Measurements from ENCODE around the gene PPP1R9A.

The PPP1R9A gene

DNA sequence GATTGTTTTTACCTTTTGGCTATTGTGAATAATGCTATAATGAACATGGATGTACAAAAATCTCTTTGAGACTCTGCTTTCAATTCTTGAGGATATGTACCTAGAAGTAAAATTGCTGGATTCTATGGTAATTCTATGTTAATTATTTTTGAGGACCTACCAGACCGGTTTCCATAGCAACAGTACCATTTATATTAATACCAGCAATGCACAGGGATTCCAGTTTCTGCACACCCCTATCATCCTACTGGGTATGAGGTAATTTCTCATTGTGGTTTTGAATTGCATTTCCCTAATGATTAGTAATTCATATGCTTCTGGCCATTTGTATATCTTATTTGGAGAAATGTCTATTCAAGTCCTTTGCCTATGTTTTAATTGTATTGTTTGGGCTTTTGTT, 9.9 kb upstream of the PPP1R9A start:
- ATAC-seq (replicated peaks; ENCODE audit: extremely low read depth, poor library complexity, severe bottlenecking) (no peak), DNase-seq (ENCODE audit: low spot score in 2 of 2) (no peak)
- Mint-ChIP-seq H3K9me3 (peaks cover 13% of the 10 kb centered on the region), H3K27me3 (no peaks in the 10 kb centered on the region), H3K27ac (ENCODE audit: low read depth) (no peak overlapping the region), H3K4me1 (no peaks in the 10 kb centered on the region), H3K4me3 (no peak overlapping the region), H3K36me3 (ENCODE audit: insufficient read depth) (no peaks in the 10 kb centered on the region)

DNA sequence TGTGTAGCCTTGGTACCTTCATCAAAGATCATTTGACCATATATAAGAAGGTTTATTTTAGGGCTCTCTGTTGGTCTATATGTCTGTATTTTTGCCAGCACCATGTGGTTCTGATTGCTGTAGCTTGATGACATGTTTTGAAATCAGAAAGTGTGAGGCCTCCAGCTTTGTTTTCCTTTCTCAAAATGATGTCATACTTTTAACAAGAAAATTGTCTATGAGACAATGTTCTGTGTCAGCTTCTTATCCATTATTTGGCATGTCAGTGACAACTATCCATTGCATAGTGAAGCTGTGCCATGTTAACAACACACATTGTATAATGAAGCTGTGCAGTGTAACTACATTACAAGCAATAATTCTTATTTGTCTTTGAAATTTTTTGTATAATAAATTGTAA, 9.1 kb upstream of the PPP1R9A start:
- no peak for DNase-seq (ENCODE audit: low spot score in 2 of 2)
- H3K36me3 Mint-ChIP-seq (ENCODE audit: insufficient read depth) = no peaks in the 10 kb centered on the region
- peaks cover 7% of the 10 kb centered on the region for H3K9me3 Mint-ChIP-seq
- no peak overlapping the region for H3K27ac Mint-ChIP-seq (ENCODE audit: low read depth)
- no peaks in the 10 kb centered on the region for H3K4me1 Mint-ChIP-seq
- H3K4me3 Mint-ChIP-seq = no peak overlapping the region
- ATAC-seq (replicated peaks; ENCODE audit: extremely low read depth, poor library complexity, severe bottlenecking) = no peak
- H3K27me3 Mint-ChIP-seq = no peaks in the 10 kb centered on the region

DNA sequence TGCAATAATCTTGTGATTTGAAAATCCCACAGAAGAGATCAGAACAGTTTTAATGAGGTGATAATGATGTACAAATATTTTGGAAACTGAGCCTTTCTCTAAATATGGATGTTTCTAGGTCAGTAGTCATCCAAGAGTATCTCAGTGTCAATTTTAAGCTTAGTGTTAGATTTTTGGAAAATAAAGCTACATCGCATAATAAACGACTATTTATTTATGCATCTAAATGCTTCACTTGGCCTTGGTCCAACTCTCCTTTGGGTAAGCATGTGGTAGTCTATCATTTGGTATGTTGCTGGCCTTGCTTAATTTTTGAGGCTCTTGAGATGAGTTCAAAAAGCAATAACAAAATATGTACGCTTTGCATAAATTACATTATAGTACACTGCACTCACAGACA, 5.4 kb upstream of the PPP1R9A start:
- no peaks in the 10 kb centered on the region for H3K36me3 Mint-ChIP-seq (ENCODE audit: insufficient read depth)
- DNase-seq (ENCODE audit: low spot score in 2 of 2) (no peak), ATAC-seq (replicated peaks; ENCODE audit: extremely low read depth, poor library complexity, severe bottlenecking) (no peak)
- no peak overlapping the region for H3K27ac Mint-ChIP-seq (ENCODE audit: low read depth)
- H3K9me3 Mint-ChIP-seq = peaks cover 7% of the 10 kb centered on the region
- H3K27me3 Mint-ChIP-seq = peaks cover 9% of the 10 kb centered on the region
- no peak overlapping the region for H3K4me3 Mint-ChIP-seq
- no peaks in the 10 kb centered on the region for H3K4me1 Mint-ChIP-seq

DNA sequence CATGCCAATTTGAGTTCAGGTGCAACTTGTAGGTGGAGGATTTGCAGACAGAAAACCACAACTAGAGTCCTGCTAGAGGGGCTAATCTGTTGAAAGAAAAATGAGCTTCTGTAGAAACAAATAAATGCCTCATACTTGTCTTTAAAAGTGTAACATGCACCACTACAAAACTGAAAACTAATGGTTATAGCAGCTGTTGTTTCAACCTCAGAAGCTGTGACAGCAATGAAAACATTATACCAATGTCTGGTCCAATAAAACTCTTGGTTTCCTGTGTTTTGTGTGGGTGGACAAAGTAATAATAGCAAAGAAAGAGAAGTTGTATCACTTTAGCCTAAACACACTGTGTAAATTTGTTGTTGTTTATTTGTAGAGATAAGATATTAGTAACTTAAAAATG, 3.4 kb upstream of the PPP1R9A start:
- DNase-seq (ENCODE audit: low spot score in 2 of 2) (no peak), ATAC-seq (replicated peaks; ENCODE audit: extremely low read depth, poor library complexity, severe bottlenecking) (no peak)
- Mint-ChIP-seq H3K4me1 (no peaks in the 10 kb centered on the region), H3K36me3 (ENCODE audit: insufficient read depth) (no peaks in the 10 kb centered on the region), H3K4me3 (no peak overlapping the region), H3K9me3 (peaks cover 7% of the 10 kb centered on the region), H3K27ac (ENCODE audit: low read depth) (no peak overlapping the region), H3K27me3 (peaks cover 19% of the 10 kb centered on the region)

DNA sequence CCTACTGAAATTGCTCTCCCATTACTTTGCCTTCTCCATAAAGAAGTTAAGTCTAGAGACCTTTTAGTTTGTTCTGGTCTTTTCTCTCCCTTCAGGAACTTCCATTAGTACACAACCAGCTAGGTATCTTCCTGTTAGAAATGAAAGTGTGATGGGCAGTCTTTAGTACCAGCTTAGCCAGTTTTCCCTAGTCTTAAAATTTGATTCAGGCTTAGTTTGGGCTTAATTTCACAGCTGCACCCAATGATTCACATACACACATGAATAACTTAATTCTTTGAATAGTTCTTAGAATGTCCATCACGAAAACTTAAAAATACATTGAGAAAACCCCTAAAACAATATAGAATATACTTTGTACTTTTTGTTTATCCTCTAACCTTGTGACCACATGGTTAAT, 2.4 kb upstream of the PPP1R9A start:
- no peak overlapping the region for H3K4me3 Mint-ChIP-seq
- H3K36me3 Mint-ChIP-seq (ENCODE audit: insufficient read depth) = no peaks in the 10 kb centered on the region
- DNase-seq (ENCODE audit: low spot score in 2 of 2) (no peak), ATAC-seq (replicated peaks; ENCODE audit: extremely low read depth, poor library complexity, severe bottlenecking) (no peak)
- H3K9me3 Mint-ChIP-seq = peaks cover 7% of the 10 kb centered on the region
- H3K27ac Mint-ChIP-seq (ENCODE audit: low read depth) = no peak overlapping the region
- H3K27me3 Mint-ChIP-seq = peaks cover 30% of the 10 kb centered on the region
- no peaks in the 10 kb centered on the region for H3K4me1 Mint-ChIP-seq

DNA sequence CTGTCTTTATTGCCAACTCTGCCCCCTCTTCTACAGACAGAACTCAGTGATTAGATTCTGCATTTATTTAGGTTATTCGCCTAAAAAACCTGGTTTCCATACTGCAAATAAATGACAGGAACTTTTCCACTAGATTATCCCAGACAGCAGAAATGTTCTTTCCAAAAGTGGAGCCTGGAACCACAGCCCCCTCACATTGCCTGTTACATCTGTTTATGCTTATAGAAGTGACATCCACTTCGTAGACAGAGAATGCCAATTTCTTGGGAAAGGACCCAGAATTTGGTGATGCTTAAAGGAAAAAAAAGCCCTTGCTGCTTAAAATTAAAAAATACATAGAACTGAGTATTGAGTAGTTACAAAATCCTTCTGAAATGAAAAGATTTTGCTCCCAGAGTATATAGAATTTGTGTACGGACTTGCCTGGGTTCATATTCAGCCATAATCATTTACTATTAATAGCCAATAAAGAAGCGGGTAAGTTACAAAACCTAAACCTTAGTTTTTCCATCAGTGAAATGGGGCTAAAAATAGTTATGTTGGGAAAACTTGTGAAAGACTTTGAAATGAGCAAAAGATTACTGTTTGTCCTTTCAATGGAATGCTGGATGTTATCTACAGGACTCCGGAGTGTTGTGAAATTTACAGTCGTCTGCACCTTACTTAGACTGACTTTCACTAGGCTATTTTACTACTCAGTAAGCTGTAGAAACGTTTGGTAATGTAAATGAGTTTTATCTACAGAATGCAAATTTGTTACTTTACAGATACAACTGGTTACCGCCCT, 1.1 kb upstream of the PPP1R9A start:
- Mint-ChIP-seq H3K4me3 (no peak overlapping the region), H3K9me3 (no peaks in the 10 kb centered on the region), H3K27ac (ENCODE audit: low read depth) (no peak overlapping the region), H3K27me3 (peaks cover 42% of the 10 kb centered on the region), H3K36me3 (ENCODE audit: insufficient read depth) (no peaks in the 10 kb centered on the region), H3K4me1 (no peaks in the 10 kb centered on the region)
- DNase-seq (ENCODE audit: low spot score in 2 of 2) (no peak), ATAC-seq (replicated peaks; ENCODE audit: extremely low read depth, poor library complexity, severe bottlenecking) (no peak)

DNA sequence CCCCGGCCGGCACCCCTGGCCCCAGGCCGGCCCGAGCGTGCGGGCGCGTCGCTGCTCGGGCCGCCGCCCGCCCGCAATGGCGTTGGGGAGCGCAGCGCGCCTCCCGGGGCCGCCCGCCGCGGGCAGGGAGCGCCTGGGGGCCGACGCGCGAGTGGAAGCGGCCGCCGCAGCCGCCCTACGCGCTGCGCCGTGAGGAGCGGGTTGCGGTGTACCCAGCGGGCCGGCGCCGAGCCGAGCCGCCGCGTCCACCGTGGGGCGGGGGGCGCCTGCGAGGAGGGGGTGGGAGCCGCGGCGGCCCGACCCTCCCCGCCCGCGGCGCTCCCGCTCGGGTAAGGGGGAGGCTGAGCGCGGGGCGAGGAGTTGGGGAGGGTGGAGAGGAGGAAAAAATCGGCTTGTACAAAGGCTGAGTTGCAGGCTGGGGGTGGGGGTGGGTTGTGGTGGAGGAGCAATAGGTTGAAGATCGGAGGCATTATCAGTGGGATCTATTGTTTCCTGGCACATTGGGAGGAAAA, 473 bp downstream of the PPP1R9A start:
- Mint-ChIP-seq H3K4me3 (peak overlapping the region; percentile 23), H3K4me1 (no peaks in the 10 kb centered on the region), H3K9me3 (no peaks in the 10 kb centered on the region), H3K27ac (ENCODE audit: low read depth) (no peak overlapping the region), H3K36me3 (ENCODE audit: insufficient read depth) (no peaks in the 10 kb centered on the region), H3K27me3 (peaks cover 42% of the 10 kb centered on the region)
- no peak for ATAC-seq (replicated peaks; ENCODE audit: extremely low read depth, poor library complexity, severe bottlenecking)
- no peak for DNase-seq (ENCODE audit: low spot score in 2 of 2)

DNA sequence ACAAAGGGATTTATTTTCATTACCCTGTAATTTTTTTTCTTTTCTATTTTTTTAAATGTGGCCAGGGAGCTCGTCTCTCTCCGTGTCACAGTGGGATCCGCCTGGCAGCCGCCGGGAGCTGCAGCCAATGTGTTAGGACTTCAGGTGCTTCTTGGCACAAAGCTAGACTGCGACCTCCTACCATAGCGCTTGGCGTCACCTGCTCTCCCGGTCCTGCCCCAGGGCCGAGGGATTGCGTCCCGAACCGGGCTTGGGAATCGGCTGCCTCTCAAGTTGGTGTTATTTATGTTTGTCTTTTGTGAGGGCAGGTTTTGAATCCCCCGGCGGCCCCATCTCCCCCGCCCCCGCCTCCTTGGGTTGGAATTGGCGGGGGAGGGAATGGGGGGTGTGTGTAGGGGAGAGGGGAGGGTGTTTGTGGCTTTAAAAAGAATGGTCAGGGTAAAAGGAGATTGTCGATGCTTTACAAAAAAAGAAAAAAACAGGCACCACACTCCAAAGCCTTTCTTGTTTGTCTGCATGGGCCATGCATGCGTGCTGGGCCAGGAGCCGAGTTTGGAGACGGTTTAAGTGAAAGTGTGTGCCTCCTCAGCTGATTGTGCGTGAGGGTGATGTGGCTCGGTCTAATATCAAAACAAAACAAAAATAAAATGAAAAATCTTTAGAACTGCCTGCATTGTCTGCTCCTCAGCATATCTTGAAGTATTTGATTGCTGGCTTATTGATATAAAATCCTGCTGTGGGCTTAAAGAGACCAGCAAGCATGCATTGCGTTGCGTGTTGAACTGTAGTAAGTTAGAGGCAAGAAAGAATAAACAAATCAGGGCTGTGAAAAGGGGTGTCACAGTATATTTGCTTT, 1.2 kb downstream of the PPP1R9A start:
- Mint-ChIP-seq H3K4me1 (no peaks in the 10 kb centered on the region), H3K27me3 (peaks cover 42% of the 10 kb centered on the region), H3K9me3 (no peaks in the 10 kb centered on the region), H3K4me3 (peak overlapping the region; percentile 23), H3K27ac (ENCODE audit: low read depth) (no peak overlapping the region), H3K36me3 (ENCODE audit: insufficient read depth) (no peaks in the 10 kb centered on the region)
- no peak for ATAC-seq (replicated peaks; ENCODE audit: extremely low read depth, poor library complexity, severe bottlenecking)
- DNase-seq (ENCODE audit: low spot score in 2 of 2) = no peak

DNA sequence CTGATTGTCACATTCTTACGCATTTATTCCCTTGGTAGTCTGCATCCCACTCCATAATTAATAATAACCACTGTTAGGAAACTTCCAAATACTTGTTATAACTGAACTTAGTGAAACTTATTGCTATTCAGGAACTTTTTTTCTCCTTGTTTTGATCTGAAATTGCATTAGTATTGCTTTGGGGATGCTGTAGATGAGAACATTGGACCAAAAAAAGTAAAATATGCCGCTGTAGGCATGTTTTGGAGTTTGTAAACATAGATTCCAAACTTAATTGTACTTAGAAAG, 1.7 kb downstream of the PPP1R9A start:
- no peak for DNase-seq (ENCODE audit: low spot score in 2 of 2)

DNA sequence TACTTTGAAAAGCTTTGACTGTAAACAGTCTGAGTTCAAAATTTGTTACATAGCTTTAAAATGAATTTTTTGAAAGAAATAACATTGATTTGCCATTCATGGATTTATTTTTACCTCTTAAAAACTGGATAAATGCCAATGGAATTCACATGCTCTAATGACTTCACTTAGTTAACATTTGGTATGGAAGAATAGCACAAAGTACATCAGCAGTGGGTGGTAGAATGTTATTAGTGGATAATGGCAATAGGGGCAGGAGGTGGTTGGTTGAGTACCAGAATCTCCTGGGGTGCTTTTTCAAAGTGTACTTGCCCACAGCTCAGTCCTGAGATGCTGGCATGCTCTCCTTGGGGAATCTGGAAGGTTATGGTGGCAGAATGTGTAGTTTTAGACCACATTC, 4.7 kb downstream of the PPP1R9A start:
- H3K4me3 Mint-ChIP-seq = no peak overlapping the region

More for the DNA sequence above, 1.7 kb downstream of the PPP1R9A start:
- no peaks in the 10 kb centered on the region for H3K36me3 Mint-ChIP-seq (ENCODE audit: insufficient read depth)
- H3K4me1 Mint-ChIP-seq = no peaks in the 10 kb centered on the region
- H3K9me3 Mint-ChIP-seq = no peaks in the 10 kb centered on the region
- no peak overlapping the region for H3K4me3 Mint-ChIP-seq
- ATAC-seq (replicated peaks; ENCODE audit: extremely low read depth, poor library complexity, severe bottlenecking) = no peak
- no peak overlapping the region for H3K27ac Mint-ChIP-seq (ENCODE audit: low read depth)
- H3K27me3 Mint-ChIP-seq = peaks cover 42% of the 10 kb centered on the region

DNA sequence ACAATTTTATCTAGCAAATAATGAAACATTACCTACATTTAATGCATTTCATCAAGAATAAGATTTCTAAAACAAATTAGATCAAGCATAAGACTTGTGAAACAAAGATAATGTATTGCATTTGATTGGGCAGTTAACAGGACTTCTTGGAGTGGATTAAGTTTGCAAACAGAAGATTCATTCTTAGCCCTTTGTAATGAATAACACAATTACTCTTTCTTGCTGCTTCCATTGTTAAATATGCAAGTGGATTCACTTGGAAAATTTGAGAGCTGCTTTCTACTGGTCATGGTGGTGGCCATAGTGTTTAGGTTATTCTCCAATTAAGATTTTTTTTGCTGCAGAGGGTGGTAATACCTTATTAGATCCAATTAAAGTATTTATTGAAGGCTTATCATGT, 6.0 kb downstream of the PPP1R9A start:
- Mint-ChIP-seq H3K9me3 (no peaks in the 10 kb centered on the region), H3K4me1 (no peaks in the 10 kb centered on the region), H3K4me3 (no peak overlapping the region), H3K36me3 (ENCODE audit: insufficient read depth) (no peaks in the 10 kb centered on the region), H3K27ac (ENCODE audit: low read depth) (no peak overlapping the region), H3K27me3 (peaks cover 29% of the 10 kb centered on the region)
- no peak for ATAC-seq (replicated peaks; ENCODE audit: extremely low read depth, poor library complexity, severe bottlenecking)
- no peak for DNase-seq (ENCODE audit: low spot score in 2 of 2)

More for the DNA sequence above, 4.7 kb downstream of the PPP1R9A start:
- ATAC-seq (replicated peaks; ENCODE audit: extremely low read depth, poor library complexity, severe bottlenecking) (no peak), DNase-seq (ENCODE audit: low spot score in 2 of 2) (no peak)
- Mint-ChIP-seq H3K27me3 (peaks cover 33% of the 10 kb centered on the region), H3K9me3 (no peaks in the 10 kb centered on the region), H3K4me1 (no peaks in the 10 kb centered on the region), H3K27ac (ENCODE audit: low read depth) (no peak overlapping the region), H3K36me3 (ENCODE audit: insufficient read depth) (no peaks in the 10 kb centered on the region)

DNA sequence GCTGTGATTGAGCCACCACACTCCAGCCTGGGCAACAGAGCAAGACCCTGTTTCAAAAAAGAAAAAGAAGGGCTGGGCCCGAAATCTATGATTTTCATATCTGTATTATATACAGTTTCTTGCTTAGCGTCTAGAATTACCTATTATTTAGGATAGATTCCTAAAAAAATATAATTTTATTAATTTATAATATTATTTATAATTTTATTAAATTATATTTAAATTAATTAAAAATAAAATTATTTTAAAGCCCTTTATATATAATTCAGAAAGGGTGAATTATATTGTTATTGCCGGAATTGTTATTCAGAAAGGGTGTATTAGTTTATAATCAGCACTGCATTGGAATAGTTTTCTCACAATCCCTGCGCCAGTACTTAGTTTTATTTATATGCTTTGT, 14.5 kb downstream of the PPP1R9A start:
- Mint-ChIP-seq H3K27me3 (no peaks in the 10 kb centered on the region), H3K4me3 (no peak overlapping the region), H3K27ac (ENCODE audit: low read depth) (no peak overlapping the region), H3K36me3 (ENCODE audit: insufficient read depth) (no peaks in the 10 kb centered on the region), H3K9me3 (no peaks in the 10 kb centered on the region), H3K4me1 (no peaks in the 10 kb centered on the region)
- DNase-seq (ENCODE audit: low spot score in 2 of 2) (no peak), ATAC-seq (replicated peaks; ENCODE audit: extremely low read depth, poor library complexity, severe bottlenecking) (no peak)

DNA sequence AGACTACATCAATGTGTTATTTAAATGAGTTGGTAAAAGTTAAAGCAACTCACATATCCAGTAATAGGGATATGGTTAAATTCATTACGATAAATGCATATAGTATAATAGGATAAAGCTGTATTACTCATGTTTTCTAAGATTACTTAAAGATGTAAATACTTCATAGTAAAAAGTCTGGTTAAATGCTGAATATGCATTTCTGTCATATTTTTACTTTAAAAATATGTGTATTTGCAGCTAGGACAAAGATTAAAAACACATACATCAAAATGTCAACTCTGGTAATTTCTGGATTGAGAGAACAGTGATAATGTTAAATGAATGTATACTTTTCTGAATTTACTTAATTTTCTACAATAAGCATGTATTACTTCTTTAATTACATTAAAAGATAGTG, 15.1 kb downstream of the PPP1R9A start:
- Mint-ChIP-seq H3K4me3 (no peak overlapping the region), H3K27me3 (no peaks in the 10 kb centered on the region), H3K4me1 (no peaks in the 10 kb centered on the region), H3K27ac (ENCODE audit: low read depth) (no peak overlapping the region), H3K36me3 (ENCODE audit: insufficient read depth) (no peaks in the 10 kb centered on the region), H3K9me3 (no peaks in the 10 kb centered on the region)
- ATAC-seq (replicated peaks; ENCODE audit: extremely low read depth, poor library complexity, severe bottlenecking) (no peak), DNase-seq (ENCODE audit: low spot score in 2 of 2) (no peak)
